Measurements from ENCODE around the gene KRTAP5-3. TPM values are rescaled to one million over a fixed set of nuclear protein-coding genes. Genes with fewer than 3 reads are reported as not detected.
"Not testable (repeated sequence)": the region's sequence is repeated elsewhere in the genome, so short reads cannot be mapped to it uniquely, and the experiment has no call there.

Gene KRTAP5-3
- polyA plus RNA-seq, 1 donor from 2014 or later = not detected

DNA sequence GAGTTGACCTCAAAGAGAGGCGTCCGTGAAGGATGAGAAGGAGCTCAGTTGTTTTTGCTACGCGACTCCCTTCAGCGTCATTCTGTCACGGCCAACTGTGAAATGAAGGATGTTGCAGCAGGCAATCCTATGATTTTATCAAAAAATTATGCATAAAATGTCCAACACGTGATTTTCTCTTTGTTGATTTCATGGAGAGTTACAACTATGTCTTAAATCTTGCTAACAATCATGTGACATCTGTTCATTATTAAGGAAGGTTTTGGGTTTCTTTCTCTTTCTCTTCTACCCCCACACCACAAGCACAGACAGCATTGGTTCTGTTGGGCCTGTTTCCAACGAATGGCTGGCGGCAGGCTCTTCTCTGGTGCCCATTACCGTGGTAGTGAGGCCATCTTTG, 10.0 kb upstream of the KRTAP5-3 start:
- TF ChIP-seq, protein P1, sequence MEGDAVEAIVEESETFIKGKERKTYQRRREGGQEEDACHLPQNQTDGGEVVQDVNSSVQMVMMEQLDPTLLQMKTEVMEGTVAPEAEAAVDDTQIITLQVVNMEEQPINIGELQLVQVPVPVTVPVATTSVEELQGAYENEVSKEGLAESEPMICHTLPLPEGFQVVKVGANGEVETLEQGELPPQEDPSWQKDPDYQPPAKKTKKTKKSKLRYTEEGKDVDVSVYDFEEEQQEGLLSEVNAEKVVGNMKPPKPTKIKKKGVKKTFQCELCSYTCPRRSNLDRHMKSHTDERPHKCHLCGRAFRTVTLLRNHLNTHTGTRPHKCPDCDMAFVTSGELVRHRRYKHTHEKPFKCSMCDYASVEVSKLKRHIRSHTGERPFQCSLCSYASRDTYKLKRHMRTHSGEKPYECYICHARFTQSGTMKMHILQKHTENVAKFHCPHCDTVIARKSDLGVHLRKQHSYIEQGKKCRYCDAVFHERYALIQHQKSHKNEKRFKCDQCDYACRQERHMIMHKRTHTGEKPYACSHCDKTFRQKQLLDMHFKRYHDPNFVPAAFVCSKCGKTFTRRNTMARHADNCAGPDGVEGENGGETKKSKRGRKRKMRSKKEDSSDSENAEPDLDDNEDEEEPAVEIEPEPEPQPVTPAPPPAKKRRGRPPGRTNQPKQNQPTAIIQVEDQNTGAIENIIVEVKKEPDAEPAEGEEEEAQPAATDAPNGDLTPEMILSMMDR (IDR thresholded peaks at IDR 0.05; ENCODE audit: poor library complexity, severe bottlenecking) = no peak
- TF ChIP-seq SMC3 (conservative IDR thresholded peaks at IDR 0.05; ENCODE audit: poor library complexity) = no peak
- TF ChIP-seq EZH2 (IDR thresholded peaks at IDR 0.05; ENCODE audit: borderline replicate concordance, insufficient read depth, low read length, poor library complexity, severe bottlenecking) = no peak
- TF ChIP-seq POLR2AphosphoS5 (IDR thresholded peaks at IDR 0.05) = no peak
- no peaks in the 10 kb centered on the region for H3F3A ChIP-seq (ENCODE audit: insufficient read depth, low read length, poor library complexity, severe bottlenecking)
- no peak overlapping the region for H3K4me3 ChIP-seq (ENCODE audit: low read length)
- H3K9me2 ChIP-seq (ENCODE audit: insufficient read depth, low read length) = no peaks in the 10 kb centered on the region
- no peak overlapping the region for H2AFZ ChIP-seq (ENCODE audit: low read depth, low read length)
- H3K9ac ChIP-seq (ENCODE audit: low read length) = no peak overlapping the region
- no peaks in the 10 kb centered on the region for H3K9me3 ChIP-seq (ENCODE audit: low read length)
- H3K79me2 ChIP-seq (replicated peaks; ENCODE audit: insufficient read depth, low read length) = no peaks in the 10 kb centered on the region
- no peak overlapping the region for H3K4me2 ChIP-seq (ENCODE audit: low read length)
- H3K36me3 ChIP-seq (ENCODE audit: insufficient read depth, low read length) = no peaks in the 10 kb centered on the region
- no peaks in the 10 kb centered on the region for H4K20me1 ChIP-seq (ENCODE audit: insufficient read depth)
- H3K27ac ChIP-seq (ENCODE audit: low read length) = no peak overlapping the region
- no peaks in the 10 kb centered on the region for H3K27me3 ChIP-seq (ENCODE audit: insufficient read depth, low read depth, low read length)

DNA sequence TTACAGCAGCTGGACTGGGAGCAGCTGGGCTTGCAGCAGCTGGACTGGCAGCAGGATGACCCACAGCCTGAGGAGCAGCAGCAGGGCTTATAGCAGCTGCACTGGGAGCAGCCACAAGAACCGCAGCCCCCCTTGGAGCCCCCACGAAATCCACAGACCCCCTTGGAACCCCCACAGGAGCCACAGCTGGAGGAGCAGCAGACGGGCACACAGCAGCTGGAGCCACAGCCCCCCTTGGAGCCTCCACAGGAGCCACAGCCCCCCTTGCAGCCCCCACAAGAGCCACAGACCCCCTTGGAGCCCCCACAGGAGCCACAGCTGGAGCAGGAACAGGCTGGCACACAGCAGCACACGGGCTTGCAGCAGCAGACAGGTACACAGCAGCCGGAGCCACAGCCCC, 362 bp downstream of the KRTAP5-3 start:
- H3K9me3 ChIP-seq (ENCODE audit: low read length); H3K9ac ChIP-seq (ENCODE audit: low read length); H3K4me3 ChIP-seq (ENCODE audit: low read length); H3K79me2 ChIP-seq (replicated peaks; ENCODE audit: insufficient read depth, low read length); H3K4me2 ChIP-seq (ENCODE audit: low read length); H3K9me2 ChIP-seq (ENCODE audit: insufficient read depth, low read length); H3K27me3 ChIP-seq (ENCODE audit: insufficient read depth, low read depth, low read length); H2AFZ ChIP-seq (ENCODE audit: low read depth, low read length); H3K27ac ChIP-seq (ENCODE audit: low read length); H4K20me1 ChIP-seq (ENCODE audit: insufficient read depth); H3K36me3 ChIP-seq (ENCODE audit: insufficient read depth, low read length); H3F3A ChIP-seq (ENCODE audit: insufficient read depth, low read length, poor library complexity, severe bottlenecking): not testable (repeated sequence)

DNA sequence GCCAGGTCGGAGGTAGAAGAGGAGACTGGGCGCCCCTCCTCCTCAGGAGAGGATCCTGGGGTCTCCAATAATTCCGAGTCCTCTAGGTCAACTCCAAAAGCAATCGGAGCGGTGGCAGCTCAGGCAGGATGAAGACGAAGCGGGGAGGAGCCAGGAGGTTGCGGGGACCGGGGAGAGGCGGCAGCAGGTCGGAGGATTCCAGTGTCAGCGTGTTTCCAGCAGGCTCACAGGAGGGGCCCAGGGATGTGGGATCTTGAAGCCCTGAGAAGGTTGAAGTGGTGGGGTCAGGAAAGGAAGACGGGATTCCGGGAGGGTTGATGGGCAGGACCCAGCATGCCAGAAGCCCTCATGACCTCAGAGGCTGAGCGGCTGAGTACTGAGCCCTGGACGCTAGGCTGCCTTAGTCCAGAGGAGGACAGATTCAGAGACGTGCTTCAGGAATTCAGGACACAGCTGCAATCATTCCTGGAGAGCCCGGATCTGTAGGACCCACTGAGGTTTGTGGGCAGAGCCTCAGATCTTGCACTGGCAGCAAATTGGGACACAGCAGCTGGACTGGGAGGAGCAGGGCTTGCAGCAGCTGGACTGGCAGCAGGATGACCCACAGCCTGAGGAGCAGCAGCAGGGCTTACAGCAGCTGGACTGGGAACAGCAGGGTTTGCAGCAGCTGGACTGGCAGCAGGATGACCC, 962 bp downstream of the KRTAP5-3 start:
- H3K9me2 ChIP-seq (ENCODE audit: insufficient read depth, low read length); H3K36me3 ChIP-seq (ENCODE audit: insufficient read depth, low read length); H3K9me3 ChIP-seq (ENCODE audit: low read length); H3K27me3 ChIP-seq (ENCODE audit: insufficient read depth, low read depth, low read length); H3K27ac ChIP-seq (ENCODE audit: low read length); H3K4me3 ChIP-seq (ENCODE audit: low read length); H3K9ac ChIP-seq (ENCODE audit: low read length); H2AFZ ChIP-seq (ENCODE audit: low read depth, low read length); H4K20me1 ChIP-seq (ENCODE audit: insufficient read depth); H3K4me2 ChIP-seq (ENCODE audit: low read length); H3K79me2 ChIP-seq (replicated peaks; ENCODE audit: insufficient read depth, low read length); H3F3A ChIP-seq (ENCODE audit: insufficient read depth, low read length, poor library complexity, severe bottlenecking): not testable (repeated sequence)

DNA sequence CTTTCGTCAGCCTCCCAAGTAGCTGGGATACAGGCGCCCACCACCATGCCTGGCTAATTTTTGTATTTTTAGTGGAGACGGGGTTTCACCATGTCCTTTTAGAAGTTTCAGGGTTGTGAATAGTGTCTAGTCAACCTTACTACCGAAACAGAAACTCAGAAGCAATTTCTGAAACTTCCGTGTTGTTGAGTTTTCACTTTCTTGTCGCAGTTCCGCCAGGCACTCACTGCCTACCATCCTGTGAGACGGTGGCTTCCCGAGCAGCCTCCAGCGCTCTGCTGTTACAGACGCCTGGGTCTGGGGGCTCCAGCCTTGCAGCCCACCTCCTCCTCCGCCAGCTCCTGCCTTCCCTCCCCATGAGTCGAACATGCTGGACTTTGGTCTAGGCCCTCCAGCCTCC, 2.3 kb downstream of the KRTAP5-3 start:
- H2AFZ ChIP-seq (ENCODE audit: low read depth, low read length); H3K79me2 ChIP-seq (replicated peaks; ENCODE audit: insufficient read depth, low read length): not testable (repeated sequence)

More for the DNA sequence above, 2.3 kb downstream of the KRTAP5-3 start:
- not testable (repeated sequence) for H3K4me3 ChIP-seq (ENCODE audit: low read length); H4K20me1 ChIP-seq (ENCODE audit: insufficient read depth); H3K27ac ChIP-seq (ENCODE audit: low read length); H3K27me3 ChIP-seq (ENCODE audit: insufficient read depth, low read depth, low read length); H3K4me2 ChIP-seq (ENCODE audit: low read length); H3F3A ChIP-seq (ENCODE audit: insufficient read depth, low read length, poor library complexity, severe bottlenecking); H3K9me2 ChIP-seq (ENCODE audit: insufficient read depth, low read length); H3K9ac ChIP-seq (ENCODE audit: low read length); H3K36me3 ChIP-seq (ENCODE audit: insufficient read depth, low read length); H3K9me3 ChIP-seq (ENCODE audit: low read length)
